WTC11 (cell line): ENCODE measurements around the gene CXCL14.

Experiments used
- CREB1 ChIP-seq: sonication (generic); formaldehyde crosslinking; IDR thresholded peaks from 2 replicates; pipeline ENCODE4 v1.8.0; 2023; ENCODE audit warnings: mild to moderate bottlenecking, missing genetic modification reagents
- NFATC4 ChIP-seq: fragments of 250-450 bp; sonication (Bioruptor Pico); IDR thresholded peaks from 2 replicates; pipeline ENCODE4 v1.9.0; 2021; ENCODE audit warnings: mild to moderate bottlenecking
- OVOL2 ChIP-seq: fragments of 250-450 bp; sonication (Bioruptor Pico); IDR thresholded peaks from 2 replicates; pipeline ENCODE4 v1.9.0; 2021; ENCODE audit warnings: mild to moderate bottlenecking, borderline replicate concordance
- SMAD3 ChIP-seq: sonication (generic); formaldehyde crosslinking; IDR thresholded peaks from 2 replicates; pipeline ENCODE4 v1.8.0; 2022; ENCODE audit warnings: missing genetic modification reagents, mild to moderate bottlenecking, borderline replicate concordance
- TCF7 ChIP-seq: sonication (generic); formaldehyde crosslinking; IDR thresholded peaks from 2 replicates; pipeline ENCODE4 v1.8.0; 2022; ENCODE audit warnings: mild to moderate bottlenecking, low read depth, missing genetic modification reagents, moderate library complexity
- TEAD1 ChIP-seq: sonication (generic); formaldehyde crosslinking; IDR thresholded peaks from 2 replicates; pipeline ENCODE4 v1.8.0; 2022; ENCODE audit warnings: mild to moderate bottlenecking, missing genetic modification reagents
- TP53 ChIP-seq: sonication (generic); formaldehyde crosslinking; IDR thresholded peaks from 2 replicates; pipeline ENCODE4 v1.8.1; 2023; ENCODE audit warnings: mild to moderate bottlenecking, missing genetic modification reagents
- ZNF121 ChIP-seq: sonication (generic); formaldehyde crosslinking; IDR thresholded peaks from 2 replicates; pipeline ENCODE4 v1.8.0; 2023; ENCODE audit warnings: missing genetic modification reagents
- TF ChIP-seq, protein P1 (sequence below): fragments of 200-600 bp; IDR thresholded peaks from 2 replicates; pipeline ENCODE4 v1.8.0; 2022; ENCODE audit warnings: antibody characterized with exemption
- TF ChIP-seq, protein P2 (sequence below): sonication (generic); formaldehyde crosslinking; IDR thresholded peaks from 2 replicates; pipeline ENCODE4 v1.8.0; 2022; ENCODE audit warnings: mild to moderate bottlenecking, missing genetic modification reagents
- TF ChIP-seq, protein P3 (sequence below): fragments of 250-450 bp; sonication (Bioruptor Pico); IDR thresholded peaks from 2 replicates; pipeline ENCODE4 v1.8.0; 2021; ENCODE audit warnings: mild to moderate bottlenecking
- TF ChIP-seq, protein P4 (sequence below): sonication (generic); formaldehyde crosslinking; IDR thresholded peaks from 2 replicates; pipeline ENCODE4 v1.8.0; 2023; ENCODE audit warnings: missing genetic modification reagents
- TF ChIP-seq, protein P5 (sequence below): sonication (generic); formaldehyde crosslinking; IDR thresholded peaks from 2 replicates; pipeline ENCODE4 v1.8.1; 2023; ENCODE audit warnings: mild to moderate bottlenecking, missing genetic modification reagents, moderate library complexity

DNA sequence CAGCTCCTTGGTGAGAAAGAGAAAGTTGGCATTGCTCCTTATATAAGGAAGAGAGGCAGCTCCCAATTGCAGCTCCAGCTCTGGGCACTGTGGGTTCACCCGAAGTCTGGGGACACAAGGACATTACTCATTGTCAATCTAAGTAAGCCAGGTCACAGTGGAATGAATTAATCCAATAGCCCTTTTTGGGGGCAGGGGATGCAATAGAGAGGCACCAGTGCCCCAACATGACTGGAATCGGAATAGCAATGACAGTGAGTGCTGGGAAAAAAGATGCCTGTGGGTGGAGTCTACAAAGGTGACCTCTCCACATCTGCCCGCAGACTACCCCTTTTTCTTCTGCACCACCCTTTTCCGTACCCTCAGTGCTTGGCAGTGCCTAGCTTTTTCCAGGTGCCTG is 31.9 kb downstream of the CXCL14 start:
- TF ChIP-seq TEAD1 = no peak
- TF ChIP-seq, protein P1, sequence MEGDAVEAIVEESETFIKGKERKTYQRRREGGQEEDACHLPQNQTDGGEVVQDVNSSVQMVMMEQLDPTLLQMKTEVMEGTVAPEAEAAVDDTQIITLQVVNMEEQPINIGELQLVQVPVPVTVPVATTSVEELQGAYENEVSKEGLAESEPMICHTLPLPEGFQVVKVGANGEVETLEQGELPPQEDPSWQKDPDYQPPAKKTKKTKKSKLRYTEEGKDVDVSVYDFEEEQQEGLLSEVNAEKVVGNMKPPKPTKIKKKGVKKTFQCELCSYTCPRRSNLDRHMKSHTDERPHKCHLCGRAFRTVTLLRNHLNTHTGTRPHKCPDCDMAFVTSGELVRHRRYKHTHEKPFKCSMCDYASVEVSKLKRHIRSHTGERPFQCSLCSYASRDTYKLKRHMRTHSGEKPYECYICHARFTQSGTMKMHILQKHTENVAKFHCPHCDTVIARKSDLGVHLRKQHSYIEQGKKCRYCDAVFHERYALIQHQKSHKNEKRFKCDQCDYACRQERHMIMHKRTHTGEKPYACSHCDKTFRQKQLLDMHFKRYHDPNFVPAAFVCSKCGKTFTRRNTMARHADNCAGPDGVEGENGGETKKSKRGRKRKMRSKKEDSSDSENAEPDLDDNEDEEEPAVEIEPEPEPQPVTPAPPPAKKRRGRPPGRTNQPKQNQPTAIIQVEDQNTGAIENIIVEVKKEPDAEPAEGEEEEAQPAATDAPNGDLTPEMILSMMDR = no peak
- no peak for TF ChIP-seq CREB1
- TF ChIP-seq, protein P2, sequence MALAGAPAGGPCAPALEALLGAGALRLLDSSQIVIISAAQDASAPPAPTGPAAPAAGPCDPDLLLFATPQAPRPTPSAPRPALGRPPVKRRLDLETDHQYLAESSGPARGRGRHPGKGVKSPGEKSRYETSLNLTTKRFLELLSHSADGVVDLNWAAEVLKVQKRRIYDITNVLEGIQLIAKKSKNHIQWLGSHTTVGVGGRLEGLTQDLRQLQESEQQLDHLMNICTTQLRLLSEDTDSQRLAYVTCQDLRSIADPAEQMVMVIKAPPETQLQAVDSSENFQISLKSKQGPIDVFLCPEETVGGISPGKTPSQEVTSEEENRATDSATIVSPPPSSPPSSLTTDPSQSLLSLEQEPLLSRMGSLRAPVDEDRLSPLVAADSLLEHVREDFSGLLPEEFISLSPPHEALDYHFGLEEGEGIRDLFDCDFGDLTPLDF = no peak
- no peak for TF ChIP-seq ZNF121 (CRISPR knock-in tag)
- TF ChIP-seq SMAD3 (CRISPR knock-in tag) = no peak
- TF ChIP-seq, protein P3, sequence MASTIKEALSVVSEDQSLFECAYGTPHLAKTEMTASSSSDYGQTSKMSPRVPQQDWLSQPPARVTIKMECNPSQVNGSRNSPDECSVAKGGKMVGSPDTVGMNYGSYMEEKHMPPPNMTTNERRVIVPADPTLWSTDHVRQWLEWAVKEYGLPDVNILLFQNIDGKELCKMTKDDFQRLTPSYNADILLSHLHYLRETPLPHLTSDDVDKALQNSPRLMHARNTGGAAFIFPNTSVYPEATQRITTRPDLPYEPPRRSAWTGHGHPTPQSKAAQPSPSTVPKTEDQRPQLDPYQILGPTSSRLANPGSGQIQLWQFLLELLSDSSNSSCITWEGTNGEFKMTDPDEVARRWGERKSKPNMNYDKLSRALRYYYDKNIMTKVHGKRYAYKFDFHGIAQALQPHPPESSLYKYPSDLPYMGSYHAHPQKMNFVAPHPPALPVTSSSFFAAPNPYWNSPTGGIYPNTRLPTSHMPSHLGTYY (CRISPR knock-in tag) = no peak
- TF ChIP-seq NFATC4 (CRISPR knock-in tag) = no peak
- TF ChIP-seq, protein P4, sequence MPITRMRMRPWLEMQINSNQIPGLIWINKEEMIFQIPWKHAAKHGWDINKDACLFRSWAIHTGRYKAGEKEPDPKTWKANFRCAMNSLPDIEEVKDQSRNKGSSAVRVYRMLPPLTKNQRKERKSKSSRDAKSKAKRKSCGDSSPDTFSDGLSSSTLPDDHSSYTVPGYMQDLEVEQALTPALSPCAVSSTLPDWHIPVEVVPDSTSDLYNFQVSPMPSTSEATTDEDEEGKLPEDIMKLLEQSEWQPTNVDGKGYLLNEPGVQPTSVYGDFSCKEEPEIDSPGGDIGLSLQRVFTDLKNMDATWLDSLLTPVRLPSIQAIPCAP (CRISPR knock-in tag) = no peak
- TF ChIP-seq, protein P5, sequence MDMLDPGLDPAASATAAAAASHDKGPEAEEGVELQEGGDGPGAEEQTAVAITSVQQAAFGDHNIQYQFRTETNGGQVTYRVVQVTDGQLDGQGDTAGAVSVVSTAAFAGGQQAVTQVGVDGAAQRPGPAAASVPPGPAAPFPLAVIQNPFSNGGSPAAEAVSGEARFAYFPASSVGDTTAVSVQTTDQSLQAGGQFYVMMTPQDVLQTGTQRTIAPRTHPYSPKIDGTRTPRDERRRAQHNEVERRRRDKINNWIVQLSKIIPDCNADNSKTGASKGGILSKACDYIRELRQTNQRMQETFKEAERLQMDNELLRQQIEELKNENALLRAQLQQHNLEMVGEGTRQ (CRISPR knock-in tag) = no peak
- no peak for TF ChIP-seq TP53 (CRISPR knock-in tag)
- TF ChIP-seq OVOL2 (CRISPR knock-in tag) = no peak
- no peak for TF ChIP-seq TCF7 (CRISPR knock-in tag)
